ENCODE measurements around the gene ARFGAP2.

The ARFGAP2 gene

GRCh38 chr11:47154616-47155570, 21.8 kb downstream of the ARFGAP2 start (continued):
- TF ChIP-seq POU6F1 (CRISPR knock-in tag; IDR thresholded peaks at IDR 0.05; ENCODE audit: borderline replicate concordance, low read depth) (no peak), TOX (CRISPR knock-in tag; IDR thresholded peaks at IDR 0.05; ENCODE audit: borderline replicate concordance) (no peak)

- peak; percentile 88 for ATAC-seq
- TF ChIP-seq CREB5 (CRISPR knock-in tag; IDR thresholded peaks at IDR 0.05; ENCODE audit: low read depth) (no peak), CSRNP3 (CRISPR knock-in tag; IDR thresholded peaks at IDR 0.05) (no peak), ISL1 (CRISPR knock-in tag; IDR thresholded peaks at IDR 0.05) (no peak), TOX (CRISPR knock-in tag; IDR thresholded peaks at IDR 0.05; ENCODE audit: borderline replicate concordance) (no peak), PATZ1 (CRISPR knock-in tag; IDR thresholded peaks at IDR 0.05; ENCODE audit: borderline replicate concordance) (no peak), GLIS3 (CRISPR knock-in tag; IDR thresholded peaks at IDR 0.05) (no peak), ZNF565 (CRISPR knock-in tag; conservative IDR thresholded peaks at IDR 0.05; ENCODE audit: low read depth) (no peak), ARNTL (CRISPR knock-in tag; IDR thresholded peaks at IDR 0.05; ENCODE audit: borderline replicate concordance, low read depth) (no peak), ZFP3 (CRISPR knock-in tag; IDR thresholded peaks at IDR 0.05) (no peak), ZFP30 (CRISPR knock-in tag; IDR thresholded peaks at IDR 0.05) (no peak), ESRRG (CRISPR knock-in tag; IDR thresholded peaks at IDR 0.05) (no peak), BACH2 (CRISPR knock-in tag; IDR thresholded peaks at IDR 0.05; ENCODE audit: borderline replicate concordance) (no peak), OSR1 (CRISPR knock-in tag; IDR thresholded peaks at IDR 0.05) (no peak), ZNF8 (CRISPR knock-in tag; IDR thresholded peaks at IDR 0.05) (no peak), PPARA (CRISPR knock-in tag; IDR thresholded peaks at IDR 0.05; ENCODE audit: borderline replicate concordance) (no peak)
Measured at GRCh38 chr11:47152953-47153950, 23.4 kb downstream of the ARFGAP2 start.

- peak; percentile 3; the same call in 1 of the 3 replicates for ATAC-seq
- TF ChIP-seq BACH2 (CRISPR knock-in tag; IDR thresholded peaks at IDR 0.05; ENCODE audit: borderline replicate concordance), result no peak
- no peak for TF ChIP-seq PPARA (CRISPR knock-in tag; IDR thresholded peaks at IDR 0.05; ENCODE audit: borderline replicate concordance)
- TF ChIP-seq ZFP3 (CRISPR knock-in tag; IDR thresholded peaks at IDR 0.05), result no peak
- no peak for TF ChIP-seq GLIS3 (CRISPR knock-in tag; IDR thresholded peaks at IDR 0.05)
- no peak for TF ChIP-seq POU6F1 (CRISPR knock-in tag; IDR thresholded peaks at IDR 0.05; ENCODE audit: borderline replicate concordance, low read depth)
- no peak for TF ChIP-seq ARNTL (CRISPR knock-in tag; IDR thresholded peaks at IDR 0.05; ENCODE audit: borderline replicate concordance, low read depth)
- no peak for TF ChIP-seq ZNF8 (CRISPR knock-in tag; IDR thresholded peaks at IDR 0.05)
- no peak for TF ChIP-seq ISL1 (CRISPR knock-in tag; IDR thresholded peaks at IDR 0.05)
- TF ChIP-seq PATZ1 (CRISPR knock-in tag; IDR thresholded peaks at IDR 0.05; ENCODE audit: borderline replicate concordance), result no peak
- TF ChIP-seq CREB5 (CRISPR knock-in tag; IDR thresholded peaks at IDR 0.05; ENCODE audit: low read depth), result no peak
Measured at GRCh38 chr11:47152126-47152952, 24.3 kb downstream of the ARFGAP2 start.

Data from SK-N-SH treated with all-trans-retinoic acid at 6 μM for 48 hours (cell line).